ENCODE measurements around the gene PSTPIP2. TPM values are rescaled to one million over a fixed set of nuclear protein-coding genes. Genes with fewer than 3 reads are reported as not detected.
A peak's percentile ranks its signal among the peaks of the same experiment; 100 is the strongest.

PSTPIP2 gene
- total RNA-seq, 1 donor from 2014 or later, result 9.8 TPM

- TF ChIP-seq CTCF (IDR thresholded peaks at IDR 0.05), result no peak
- Histone ChIP-seq H3K4me3 (no peak overlapping the region), H3K9me3 (no peaks in the 10 kb centered on the region), H3K36me3 (no peaks in the 10 kb centered on the region), H3K27me3 (no peaks in the 10 kb centered on the region), H3K4me1 (peaks cover 8% of the 10 kb centered on the region), H3K27ac (no peak overlapping the region)
- intact Hi-C loops (cut with DNase I), result no loop called here
- DNase-seq (no peak), ATAC-seq (peak; percentile 53)
These were observed 31.3 kb downstream of the PSTPIP2 start for GRCh38 chr18:46040747-46041104.

GRCh38 chr18:46040033-46040746 lies 31.9 kb downstream of the PSTPIP2 start:
- Histone ChIP-seq H3K36me3 (no peaks in the 10 kb centered on the region), H3K27ac (no peak overlapping the region)

GRCh38 chr18:46037512-46038305 lies 34.4 kb downstream of the PSTPIP2 start:
- H3K4me3 ChIP-seq, result no peak overlapping the region
- H3K9me3 ChIP-seq, result no peaks in the 10 kb centered on the region
- H3K36me3 ChIP-seq, result no peaks in the 10 kb centered on the region
- no peak for DNase-seq
- ATAC-seq, result no peak
- H3K4me1 ChIP-seq, result peaks cover 6% of the 10 kb centered on the region
- intact Hi-C loops (cut with DNase I), result no loop called here
- TF ChIP-seq CTCF (IDR thresholded peaks at IDR 0.05), result no peak
- no peak overlapping the region for H3K27ac ChIP-seq
- no peaks in the 10 kb centered on the region for H3K27me3 ChIP-seq

More at GRCh38 chr18:46040033-46040746, 31.9 kb downstream of the PSTPIP2 start:
- DNase-seq, result no peak
- TF ChIP-seq CTCF (IDR thresholded peaks at IDR 0.05), result no peak
- Histone ChIP-seq H3K27me3 (no peaks in the 10 kb centered on the region), H3K9me3 (no peaks in the 10 kb centered on the region), H3K4me1 (peaks cover 8% of the 10 kb centered on the region), H3K4me3 (no peak overlapping the region)
- no peak for ATAC-seq
- intact Hi-C loops (cut with DNase I), result no loop called here

GRCh38 chr18:46035696-46036680 lies 36.1 kb downstream of the PSTPIP2 start:
- Histone ChIP-seq H3K4me1 (no peaks in the 10 kb centered on the region), H3K9me3 (no peaks in the 10 kb centered on the region), H3K36me3 (no peaks in the 10 kb centered on the region), H3K27ac (no peak overlapping the region), H3K4me3 (no peak overlapping the region), H3K27me3 (no peaks in the 10 kb centered on the region)
- DNase-seq (no peak), ATAC-seq (no peak)
- intact Hi-C loops (cut with DNase I), result no loop called here
- TF ChIP-seq CTCF (IDR thresholded peaks at IDR 0.05), result no peak

GRCh38 chr18:46034230-46034629 lies 37.8 kb downstream of the PSTPIP2 start:
- Histone ChIP-seq H3K27me3 (no peaks in the 10 kb centered on the region), H3K36me3 (no peaks in the 10 kb centered on the region), H3K27ac (no peak overlapping the region)

More at GRCh38 chr18:46034230-46034629, 37.8 kb downstream of the PSTPIP2 start:
- ATAC-seq (peak; percentile 53), DNase-seq (no peak)
- H3K9me3 ChIP-seq, result no peaks in the 10 kb centered on the region
- H3K4me1 ChIP-seq, result no peaks in the 10 kb centered on the region
- no peak overlapping the region for H3K4me3 ChIP-seq
- intact Hi-C loops (cut with DNase I), result no loop called here
- no peak for TF ChIP-seq CTCF (IDR thresholded peaks at IDR 0.05)
